HepG2 (cell line): ENCODE data around the gene SERPINF2. TPM values are rescaled to one million over a fixed set of nuclear protein-coding genes. Genes with fewer than 3 reads are reported as not detected.
A peak's percentile ranks its signal among the peaks of the same experiment; 100 is the strongest.

Experiments
- ATAC-seq: fragments of 200-7000 bp; cut with Tn5 transposase; 3 replicates; pipeline ENCODE4 v1.9.1; 2020; ENCODE audit warnings: mild to moderate bottlenecking, moderate library complexity
- BruUV-seq: library from RNA; stranded (reverse); fragments of 400-500 nt; replicated peaks from 2 replicates; lab custom pipeline; 2021; lab: Mats Ljungman, UMichigan
- CTCF ChIA-PET: fragments of 300-600 bp; formaldehyde crosslinking; extraction: SDS; loops from one replicate; lab custom pipeline; 2021; ENCODE audit warnings: low total read pairs, inconsistent platforms, low intra/inter-chr PET ratio; lab: Yijun Ruan, JAX
- POLR2A ChIA-PET: fragments of 350-600 bp; sonication (Branson Sonifier 250); formaldehyde crosslinking; loops from one replicate; lab custom pipeline; 2020; ENCODE audit warnings: antibody characterized with exemption, inconsistent platforms; lab: Yijun Ruan, JAX
- DNase-seq: peaks from one replicate; pipeline ENCODE4 v3.0.0-alpha.2; 2015; ENCODE audit warnings: low spot score
- FAIRE-seq: peaks from 3 replicates; lab custom pipeline; 2011; peaks lifted over from hg19 to GRCh38; lab: Jason Lieb, UNC
- H2AFZ ChIP-seq: one replicate; pipeline ENCODE4 v1.6.1; 2011; ENCODE audit warnings: low read length, inconsistent platforms
- H3K27ac ChIP-seq: fragments of 300-600 bp; 3 replicates; pipeline ENCODE4 v1.8.0; 2011; ENCODE audit warnings: mixed run types, mild to moderate bottlenecking, mixed read lengths, low read length, inconsistent platforms; ENCODE audit not compliant: insufficient read depth; ENCODE audit errors: extremely low read length
- H3K27me3 ChIP-seq, 2 experiments: fragments of 200-600 bp in 1 of 2; 2 replicates in 1 of 2; 3 replicates in 1 of 2; pipeline versions ENCODE4 v1.6.0 to v1.8.0; 2011; ENCODE audit warnings: low read length in 2 of 2, mild to moderate bottlenecking in 2 of 2, moderate library complexity in 2 of 2, inconsistent platforms in 1 of 2; ENCODE audit not compliant: insufficient read depth in 2 of 2, control insufficient read depth in 1 of 2
- H3K36me3 ChIP-seq, 2 experiments: fragments of 200-600 bp in 1 of 2; replicated peaks in 1 of 2; 2 replicates in 1 of 2; 3 replicates in 1 of 2; pipeline versions ENCODE4 v1.5.1 to v1.8.0; 2011; ENCODE audit warnings: low read length in 2 of 2, inconsistent platforms in 1 of 2; ENCODE audit not compliant: insufficient read depth in 2 of 2, control insufficient read depth in 1 of 2
- H3K4me1 ChIP-seq: 2 replicates; pipeline ENCODE4 v1.5.1; 2012; ENCODE audit warnings: low read length, inconsistent platforms; ENCODE audit not compliant: insufficient read depth
- H3K4me2 ChIP-seq: 2 replicates; pipeline ENCODE4 v1.6.0; 2011; ENCODE audit warnings: low read depth, low read length, inconsistent platforms
- H3K4me3 ChIP-seq, 3 experiments: fragments of 200-600 bp in 1 of 3; sonication (generic), shearing (Covaris generic) in 1 of 3; replicated peaks in 1 of 3; 2 replicates each; pipeline ENCODE4 v1.5.1; 2011 to 2016; ENCODE audit warnings: low read length in 3 of 3, inconsistent platforms in 2 of 3, low read depth in 2 of 3, mild to moderate bottlenecking in 2 of 3, control low read depth in 1 of 3, mixed read lengths in 1 of 3; ENCODE audit not compliant: insufficient read depth in 1 of 3
- H3K79me2 ChIP-seq: one replicate; pipeline ENCODE4 v1.6.1; 2011; ENCODE audit warnings: low read length, inconsistent platforms; ENCODE audit not compliant: insufficient read depth
- H3K9ac ChIP-seq: 2 replicates; pipeline ENCODE4 v1.6.0; 2011; ENCODE audit warnings: mild to moderate bottlenecking, low read depth, low read length, inconsistent platforms; ENCODE audit not compliant: insufficient read depth
- H3K9me3 ChIP-seq: 2 replicates; pipeline ENCODE4 v1.5.1; 2012; ENCODE audit warnings: mild to moderate bottlenecking, low read length
- H4K20me1 ChIP-seq: 2 replicates; pipeline ENCODE4 v1.6.0; 2011; ENCODE audit warnings: inconsistent platforms, mild to moderate bottlenecking, low read length, moderate library complexity; ENCODE audit not compliant: insufficient read depth
- MTF2 ChIP-seq: sonication (generic); formaldehyde crosslinking; IDR thresholded peaks from 2 replicates; pipeline ENCODE4 v1.5.0; 2020; ENCODE audit warnings: missing genetic modification reagents, borderline replicate concordance
- MYC ChIP-seq: sonication (generic); formaldehyde crosslinking; IDR thresholded peaks from 2 replicates; pipeline ENCODE4 v1.9.0; 2021; ENCODE audit warnings: missing genetic modification reagents, borderline replicate concordance
- NFIB ChIP-seq: sonication (generic); formaldehyde crosslinking; IDR thresholded peaks from 2 replicates; pipeline ENCODE4 v1.9.0; 2021; ENCODE audit warnings: missing genetic modification reagents, mild to moderate bottlenecking, borderline replicate concordance
- RARA ChIP-seq: IDR thresholded peaks from 2 replicates; pipeline ENCODE4 v1.6.1; 2016; ENCODE audit warnings: missing genetic modification reagents, missing compliant biosample characterization
- ZNF274 ChIP-seq: sonication (generic); formaldehyde crosslinking; IDR thresholded peaks from 2 replicates; pipeline ENCODE4 v1.5.1; 2020; ENCODE audit warnings: mild to moderate bottlenecking, missing genetic modification reagents
- ZNF775 ChIP-seq: sonication (generic); formaldehyde crosslinking; IDR thresholded peaks from 2 replicates; pipeline ENCODE4 v1.4.0; 2020; ENCODE audit warnings: missing genetic modification reagents, mild to moderate bottlenecking, moderate library complexity, borderline replicate concordance
- WGBS: methylation state at CpG from one replicate; pipeline ENCODE4 v1.1.6; 2017; ENCODE audit warnings: low lambda C conversion rate; 5-methylcytosine and 5-hydroxymethylcytosine counted together
- in situ Hi-C: cut with HindIII; loops from 2 replicates; pipeline ENCODE4 v1.10.0; 2017; ENCODE audit warnings: low pct_unique_long_range_greater_than_20kb; ENCODE audit not compliant: extremely low pct_ligation_motif_present
- intact Hi-C: fragments of 100-400 bp; cut with micrococcal nuclease; formaldehyde crosslinking; loops from one replicate; pipeline ENCODE4 v1.10.0; 2022; ENCODE audit not compliant: unreplicated experiment
- polyA plus RNA-seq, 8 experiments: library from polyadenylated mRNA; depleted of rRNA in 3 of 8; stranded (reverse) in 7 of 8; unstranded in 1 of 8; fragments of >200 nt; fragmentation: Illumina TruSeq in 4 of 8; extraction: Trizol in 4 of 8; gene quantifications; 2 replicates each; pipeline versions ENCODE4 v1.2.1 to v1.2.3, GENCODE V29; 2011 to 2016; ENCODE audit warnings: low read depth in 4 of 8, missing spikeins in 1 of 8, mixed read lengths in 1 of 8; ENCODE audit not compliant: insufficient read depth in 1 of 8
- total RNA-seq, 5 experiments: library from RNA; depleted of rRNA; stranded (reverse); fragments of >200 nt; fragmentation: Illumina TruSeq; extraction: Trizol; gene quantifications; 2 replicates each; pipeline ENCODE4 v1.2.3, GENCODE V29; 2016; ENCODE audit warnings: low read depth in 1 of 5
- TF ChIP-seq, protein P1 (sequence below): sonication (generic); formaldehyde crosslinking; IDR thresholded peaks from 2 replicates; pipeline ENCODE4 v1.4.0; 2020; ENCODE audit warnings: missing genetic modification reagents
- TF ChIP-seq, protein P2 (sequence below): sonication (generic); formaldehyde crosslinking; IDR thresholded peaks from 2 replicates; pipeline ENCODE4 v1.4.0; 2020; ENCODE audit warnings: missing genetic modification reagents, borderline replicate concordance
- TF ChIP-seq, protein P3 (sequence below): IDR thresholded peaks from 2 replicates; pipeline ENCODE4 v1.6.1; 2016; ENCODE audit warnings: missing biosample characterization, missing genetic modification reagents, low read depth
- TF ChIP-seq, protein P4 (sequence below): sonication (generic); formaldehyde crosslinking; IDR thresholded peaks from 2 replicates; pipeline ENCODE4 v1.5.1; 2020; ENCODE audit warnings: mild to moderate bottlenecking, missing genetic modification reagents, moderate library complexity

Gene SERPINF2
- total and polyA plus RNA-seq, 2 of the 13 experiments (the other 11 are each of a cell fraction or from before 2014, with no cell fraction given): 309 to 548 TPM

DNA sequence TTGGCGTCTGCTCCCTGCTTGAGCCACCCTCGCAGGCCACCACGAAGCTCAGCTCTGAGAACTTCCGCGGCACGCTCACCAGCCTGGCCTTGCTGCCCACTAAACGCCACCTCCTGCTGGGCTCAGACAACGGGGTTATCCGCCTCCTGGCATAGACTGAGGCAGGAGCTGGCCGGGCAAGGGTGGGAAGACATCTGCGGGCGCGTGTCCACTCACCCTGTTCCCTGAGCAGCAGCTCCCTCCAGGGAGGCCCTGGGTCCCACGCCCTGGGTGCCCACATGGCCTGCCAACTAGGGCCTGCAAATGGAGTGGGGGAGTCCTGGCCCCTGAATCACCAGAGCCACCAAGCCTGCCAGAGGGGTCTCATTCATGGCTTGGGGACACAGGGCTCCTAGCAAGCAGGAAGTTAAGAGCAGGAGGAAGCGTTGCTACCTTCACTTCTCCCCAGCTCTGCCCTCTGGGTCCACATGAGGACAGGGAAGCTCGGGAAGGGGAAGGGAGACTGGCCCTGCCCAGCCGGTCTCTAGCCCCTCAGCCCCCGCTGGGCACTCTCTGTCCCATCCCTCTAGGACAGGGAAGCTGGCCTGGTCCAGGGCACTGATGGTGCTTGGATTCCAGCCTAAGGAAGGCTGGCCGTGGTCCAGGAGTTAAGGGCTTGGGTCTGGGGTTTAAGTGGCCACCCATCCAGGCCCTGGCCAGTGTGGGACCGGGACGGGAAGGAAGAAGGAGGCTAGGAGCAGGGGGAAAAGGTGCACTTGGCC is 5.0 kb upstream of the SERPINF2 start:
- Histone ChIP-seq H3K4me3 (peak overlapping the region in 1 of 3 experiments; percentile 34; a peak in 1 of 6 replicates), H2AFZ (no peak overlapping the region), H3K27me3 (no peaks in the 10 kb centered on the region), H3K4me2 (peak overlapping the region; percentile 56; the same call in 1 of the 2 replicates), H3K36me3 (peaks cover 5% of the 10 kb centered on the region in 2 experiments; a peak in 4 of 5 replicates), H4K20me1 (no peaks in the 10 kb centered on the region), H3K79me2 (peaks cover 7% of the 10 kb centered on the region), H3K9me3 (no peaks in the 10 kb centered on the region), H3K4me1 (peaks cover 60% of the 10 kb centered on the region), H3K9ac (no peak overlapping the region), H3K27ac (peak overlapping the region; percentile 83)
- no peak for FAIRE-seq
- WGBS: 91% methylated on average over 11 of the region's 21 CpGs
- in situ Hi-C loops (no loop called here), intact Hi-C loops (no loop called here)
- POLR2A ChIA-PET: interaction anchor here (1.1 to 4.3 kb wide), 6 partner anchors 12 to 36 kb away, joined by 4 to 283 read pairs (median 116); partner anchors contain the start of genes SERPINF1 and WDR81
- no peak for DNase-seq
- no peak for ATAC-seq
- BruUV-seq: no TSS peak
- CTCF ChIA-PET: no interaction called here
- TF ChIP-seq, protein P1, sequence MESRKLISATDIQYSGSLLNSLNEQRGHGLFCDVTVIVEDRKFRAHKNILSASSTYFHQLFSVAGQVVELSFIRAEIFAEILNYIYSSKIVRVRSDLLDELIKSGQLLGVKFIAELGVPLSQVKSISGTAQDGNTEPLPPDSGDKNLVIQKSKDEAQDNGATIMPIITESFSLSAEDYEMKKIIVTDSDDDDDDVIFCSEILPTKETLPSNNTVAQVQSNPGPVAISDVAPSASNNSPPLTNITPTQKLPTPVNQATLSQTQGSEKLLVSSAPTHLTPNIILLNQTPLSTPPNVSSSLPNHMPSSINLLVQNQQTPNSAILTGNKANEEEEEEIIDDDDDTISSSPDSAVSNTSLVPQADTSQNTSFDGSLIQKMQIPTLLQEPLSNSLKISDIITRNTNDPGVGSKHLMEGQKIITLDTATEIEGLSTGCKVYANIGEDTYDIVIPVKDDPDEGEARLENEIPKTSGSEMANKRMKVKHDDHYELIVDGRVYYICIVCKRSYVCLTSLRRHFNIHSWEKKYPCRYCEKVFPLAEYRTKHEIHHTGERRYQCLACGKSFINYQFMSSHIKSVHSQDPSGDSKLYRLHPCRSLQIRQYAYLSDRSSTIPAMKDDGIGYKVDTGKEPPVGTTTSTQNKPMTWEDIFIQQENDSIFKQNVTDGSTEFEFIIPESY (CRISPR knock-in tag): peak; percentile 70; the same call in 1 of the 2 replicates
- TF ChIP-seq ZNF274: 0 out of 2 replicates have a peak, but pooled peaks have one; percentile 38
- TF ChIP-seq, protein P2, sequence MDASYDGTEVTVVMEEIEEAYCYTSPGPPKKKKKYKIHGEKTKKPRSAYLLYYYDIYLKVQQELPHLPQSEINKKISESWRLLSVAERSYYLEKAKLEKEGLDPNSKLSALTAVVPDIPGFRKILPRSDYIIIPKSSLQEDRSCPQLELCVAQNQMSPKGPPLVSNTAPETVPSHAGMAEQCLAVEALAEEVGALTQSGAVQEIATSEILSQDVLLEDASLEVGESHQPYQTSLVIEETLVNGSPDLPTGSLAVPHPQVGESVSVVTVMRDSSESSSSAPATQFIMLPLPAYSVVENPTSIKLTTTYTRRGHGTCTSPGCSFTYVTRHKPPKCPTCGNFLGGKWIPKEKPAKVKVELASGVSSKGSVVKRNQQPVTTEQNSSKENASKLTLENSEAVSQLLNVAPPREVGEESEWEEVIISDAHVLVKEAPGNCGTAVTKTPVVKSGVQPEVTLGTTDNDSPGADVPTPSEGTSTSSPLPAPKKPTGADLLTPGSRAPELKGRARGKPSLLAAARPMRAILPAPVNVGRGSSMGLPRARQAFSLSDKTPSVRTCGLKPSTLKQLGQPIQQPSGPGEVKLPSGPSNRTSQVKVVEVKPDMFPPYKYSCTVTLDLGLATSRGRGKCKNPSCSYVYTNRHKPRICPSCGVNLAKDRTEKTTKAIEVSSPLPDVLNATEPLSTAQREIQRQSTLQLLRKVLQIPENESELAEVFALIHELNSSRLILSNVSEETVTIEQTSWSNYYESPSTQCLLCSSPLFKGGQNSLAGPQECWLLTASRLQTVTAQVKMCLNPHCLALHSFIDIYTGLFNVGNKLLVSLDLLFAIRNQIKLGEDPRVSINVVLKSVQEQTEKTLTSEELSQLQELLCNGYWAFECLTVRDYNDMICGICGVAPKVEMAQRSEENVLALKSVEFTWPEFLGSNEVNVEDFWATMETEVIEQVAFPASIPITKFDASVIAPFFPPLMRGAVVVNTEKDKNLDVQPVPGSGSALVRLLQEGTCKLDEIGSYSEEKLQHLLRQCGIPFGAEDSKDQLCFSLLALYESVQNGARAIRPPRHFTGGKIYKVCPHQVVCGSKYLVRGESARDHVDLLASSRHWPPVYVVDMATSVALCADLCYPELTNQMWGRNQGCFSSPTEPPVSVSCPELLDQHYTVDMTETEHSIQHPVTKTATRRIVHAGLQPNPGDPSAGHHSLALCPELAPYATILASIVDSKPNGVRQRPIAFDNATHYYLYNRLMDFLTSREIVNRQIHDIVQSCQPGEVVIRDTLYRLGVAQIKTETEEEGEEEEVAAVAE (CRISPR knock-in tag): no peak
- TF ChIP-seq NFIB: no peak
- TF ChIP-seq, protein P3, sequence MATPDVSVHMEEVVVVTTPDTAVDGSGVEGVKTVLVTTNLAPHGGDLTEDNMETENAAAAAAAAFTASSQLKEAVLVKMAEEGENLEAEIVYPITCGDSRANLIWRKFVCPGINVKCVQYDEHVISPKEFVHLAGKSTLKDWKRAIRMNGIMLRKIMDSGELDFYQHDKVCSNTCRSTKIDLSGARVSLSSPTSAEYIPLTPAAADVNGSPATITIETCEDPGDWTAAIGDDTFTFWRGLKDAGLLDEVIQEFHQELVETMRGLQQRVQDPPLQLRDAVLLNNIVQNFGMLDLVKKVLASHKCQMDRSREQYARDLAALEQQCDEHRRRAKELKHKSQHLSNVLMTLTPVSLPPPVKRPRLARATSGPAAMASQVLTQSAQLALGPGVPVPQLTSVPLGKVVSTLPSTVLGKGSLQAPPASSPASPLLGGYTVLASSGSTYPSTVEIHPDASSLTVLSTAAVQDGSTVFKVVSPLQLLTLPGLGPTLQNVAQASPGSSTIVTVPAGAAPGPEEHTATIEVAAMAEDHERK (CRISPR knock-in tag): no peak
- no peak for TF ChIP-seq MYC
- TF ChIP-seq RARA (CRISPR knock-in tag): no peak
- no peak for TF ChIP-seq MTF2 (CRISPR knock-in tag)
- TF ChIP-seq ZNF775 (CRISPR knock-in tag): no peak
- TF ChIP-seq, protein P4, sequence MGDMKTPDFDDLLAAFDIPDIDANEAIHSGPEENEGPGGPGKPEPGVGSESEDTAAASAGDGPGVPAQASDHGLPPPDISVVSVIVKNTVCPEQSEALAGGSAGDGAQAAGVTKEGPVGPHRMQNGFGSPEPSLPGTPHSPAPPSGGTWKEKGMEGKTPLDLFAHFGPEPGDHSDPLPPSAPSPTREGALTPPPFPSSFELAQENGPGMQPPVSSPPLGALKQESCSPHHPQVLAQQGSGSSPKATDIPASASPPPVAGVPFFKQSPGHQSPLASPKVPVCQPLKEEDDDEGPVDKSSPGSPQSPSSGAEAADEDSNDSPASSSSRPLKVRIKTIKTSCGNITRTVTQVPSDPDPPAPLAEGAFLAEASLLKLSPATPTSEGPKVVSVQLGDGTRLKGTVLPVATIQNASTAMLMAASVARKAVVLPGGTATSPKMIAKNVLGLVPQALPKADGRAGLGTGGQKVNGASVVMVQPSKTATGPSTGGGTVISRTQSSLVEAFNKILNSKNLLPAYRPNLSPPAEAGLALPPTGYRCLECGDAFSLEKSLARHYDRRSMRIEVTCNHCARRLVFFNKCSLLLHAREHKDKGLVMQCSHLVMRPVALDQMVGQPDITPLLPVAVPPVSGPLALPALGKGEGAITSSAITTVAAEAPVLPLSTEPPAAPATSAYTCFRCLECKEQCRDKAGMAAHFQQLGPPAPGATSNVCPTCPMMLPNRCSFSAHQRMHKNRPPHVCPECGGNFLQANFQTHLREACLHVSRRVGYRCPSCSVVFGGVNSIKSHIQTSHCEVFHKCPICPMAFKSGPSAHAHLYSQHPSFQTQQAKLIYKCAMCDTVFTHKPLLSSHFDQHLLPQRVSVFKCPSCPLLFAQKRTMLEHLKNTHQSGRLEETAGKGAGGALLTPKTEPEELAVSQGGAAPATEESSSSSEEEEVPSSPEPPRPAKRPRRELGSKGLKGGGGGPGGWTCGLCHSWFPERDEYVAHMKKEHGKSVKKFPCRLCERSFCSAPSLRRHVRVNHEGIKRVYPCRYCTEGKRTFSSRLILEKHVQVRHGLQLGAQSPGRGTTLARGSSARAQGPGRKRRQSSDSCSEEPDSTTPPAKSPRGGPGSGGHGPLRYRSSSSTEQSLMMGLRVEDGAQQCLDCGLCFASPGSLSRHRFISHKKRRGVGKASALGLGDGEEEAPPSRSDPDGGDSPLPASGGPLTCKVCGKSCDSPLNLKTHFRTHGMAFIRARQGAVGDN: peak; percentile 1; the same call in 1 of the 2 replicates
